Ishikawa (cell line): ENCODE data around the gene SIVA1.
A peak's percentile ranks its signal among the peaks of the same experiment; 100 is the strongest.

Source experiments
- CEBPB ChIP-seq: IDR thresholded peaks from 2 replicates; pipeline ENCODE4 v1.6.1; 2012
- CREB1 ChIP-seq: IDR thresholded peaks from 2 replicates; pipeline ENCODE4 v1.6.1; 2012; ENCODE audit warnings: low read depth
- EGR1 ChIP-seq: IDR thresholded peaks from 2 replicates; pipeline ENCODE4 v1.6.1; 2012
- EP300 ChIP-seq: IDR thresholded peaks from 2 replicates; pipeline ENCODE4 v1.6.1; 2012; ENCODE audit warnings: borderline replicate concordance
- FOXM1 ChIP-seq: IDR thresholded peaks from 2 replicates; pipeline ENCODE4 v1.6.1; 2012; ENCODE audit warnings: low read depth, borderline replicate concordance
- MAX ChIP-seq: IDR thresholded peaks from 2 replicates; pipeline ENCODE4 v1.6.1; 2012
- NFIC ChIP-seq: IDR thresholded peaks from 2 replicates; pipeline ENCODE4 v1.6.1; 2012
- RAD21 ChIP-seq: IDR thresholded peaks from 2 replicates; pipeline ENCODE4 v1.6.1; 2012; ENCODE audit warnings: low read depth
- REST ChIP-seq: IDR thresholded peaks from 2 replicates; pipeline ENCODE4 v1.6.1; 2012; ENCODE audit warnings: low read depth, mild to moderate bottlenecking
- TAF1 ChIP-seq: IDR thresholded peaks from 2 replicates; pipeline ENCODE4 v1.6.1; 2012; ENCODE audit warnings: low read depth, mild to moderate bottlenecking
- TCF12 ChIP-seq: IDR thresholded peaks from 2 replicates; pipeline ENCODE4 v1.6.1; 2012; ENCODE audit warnings: low read depth
- TEAD4 ChIP-seq: IDR thresholded peaks from 2 replicates; pipeline ENCODE4 v1.6.1; 2012
- USF1 ChIP-seq: IDR thresholded peaks from 2 replicates; pipeline ENCODE4 v1.6.1; 2012
- YY1 ChIP-seq: IDR thresholded peaks from 2 replicates; pipeline ENCODE4 v1.6.1; 2012; ENCODE audit warnings: low read depth
- ZBTB7A ChIP-seq: IDR thresholded peaks from 2 replicates; pipeline ENCODE4 v1.6.1; 2012; ENCODE audit warnings: low read depth

Gene SIVA1

GRCh38 chr14:104732355-104732804 lies 20.6 kb upstream of the SIVA1 start:
- peak; percentile 24; the same call in 1 of the 2 replicates for TF ChIP-seq CREB1
- no peak for TF ChIP-seq RAD21
- no peak for TF ChIP-seq TAF1
- TF ChIP-seq TCF12, result peak; percentile 46; the same call in 1 of the 2 replicates
- no peak; the same call in 1 of the 2 replicates for TF ChIP-seq MAX
- TF ChIP-seq USF1, result no peak
- no peak for TF ChIP-seq REST
- TF ChIP-seq NFIC, result peak; percentile 67
- TF ChIP-seq YY1, result no peak

- TF ChIP-seq EGR1 (no peak), TEAD4 (no peak), FOXM1 (no peak), USF1 (no peak)
These were observed 19.8 kb upstream of the SIVA1 start for GRCh38 chr14:104732931-104733681.

- TF ChIP-seq EGR1 (no peak), TEAD4 (no peak), CEBPB (no peak), USF1 (no peak), ZBTB7A (no peak), FOXM1 (no peak), NFIC (no peak), CREB1 (no peak), RAD21 (no peak), TCF12 (no peak), YY1 (no peak), MAX (no peak), EP300 (no peak), REST (no peak), TAF1 (no peak)
These were observed 18.8 kb upstream of the SIVA1 start for GRCh38 chr14:104734051-104734587.

GRCh38 chr14:104734601-104734990 lies 18.4 kb upstream of the SIVA1 start:
- no peak for TF ChIP-seq EP300

- TF ChIP-seq NFIC, result no peak
- no peak for TF ChIP-seq REST
- TF ChIP-seq CREB1, result no peak
- no peak for TF ChIP-seq USF1
- no peak for TF ChIP-seq FOXM1
- TF ChIP-seq RAD21, result no peak
- no peak for TF ChIP-seq EP300
- no peak for TF ChIP-seq CEBPB
- TF ChIP-seq TAF1, result no peak
- no peak for TF ChIP-seq ZBTB7A
- TF ChIP-seq YY1, result no peak
These were observed 17.8 kb upstream of the SIVA1 start for GRCh38 chr14:104734991-104735779.
